IPS-11a (cell line): ENCODE results near the gene FBXO2.
"Not testable (repeated sequence)": the region's sequence is repeated elsewhere in the genome, so short reads cannot be mapped to it uniquely, and the experiment has no call there.

ENCODE experiments used
- H3K4me3 ChIP-seq: one replicate; pipeline ENCODE4 v1.5.1; 2013; ENCODE audit warnings: low read depth, low read length, control low read depth

Gene FBXO2

GRCh38 chr1:11629184-11630016 lies 24.8 kb downstream of the FBXO2 start:
- H3K4me3 ChIP-seq, result no peak overlapping the region

- H3K4me3 ChIP-seq, result no peak overlapping the region
Measured at GRCh38 chr1:11628767-11629166, 25.5 kb downstream of the FBXO2 start.

GRCh38 chr1:11626551-11626950 lies 27.7 kb downstream of the FBXO2 start:
- no peak overlapping the region for H3K4me3 ChIP-seq

- H3K4me3 ChIP-seq, result no peak overlapping the region
Measured at GRCh38 chr1:11623702-11624101, 30.5 kb downstream of the FBXO2 start.

- no peak overlapping the region for H3K4me3 ChIP-seq
Measured at GRCh38 chr1:11622398-11622797, 31.8 kb downstream of the FBXO2 start.

GRCh38 chr1:11620924-11621323 lies 33.3 kb downstream of the FBXO2 start:
- H3K4me3 ChIP-seq, result no peak overlapping the region

GRCh38 chr1:11620405-11620804 lies 33.8 kb downstream of the FBXO2 start:
- H3K4me3 ChIP-seq, result no peak overlapping the region

GRCh38 chr1:11617741-11618140 lies 36.5 kb downstream of the FBXO2 start:
- H3K4me3 ChIP-seq, result no peak overlapping the region

GRCh38 chr1:11617314-11617713 lies 36.9 kb downstream of the FBXO2 start:
- no peak overlapping the region for H3K4me3 ChIP-seq

- H3K4me3 ChIP-seq, result no peak overlapping the region
Measured at GRCh38 chr1:11616766-11617165, 37.5 kb downstream of the FBXO2 start.

GRCh38 chr1:11615090-11615489 lies 39.1 kb downstream of the FBXO2 start:
- no peak overlapping the region for H3K4me3 ChIP-seq

- no peak overlapping the region for H3K4me3 ChIP-seq
Measured at GRCh38 chr1:11613347-11613746, 40.9 kb downstream of the FBXO2 start.

- no peak overlapping the region for H3K4me3 ChIP-seq
Measured at GRCh38 chr1:11611638-11612327, 42.4 kb downstream of the FBXO2 start.

GRCh38 chr1:11610629-11611180 lies 43.5 kb downstream of the FBXO2 start:
- H3K4me3 ChIP-seq, result no peak overlapping the region

- not testable (repeated sequence) for H3K4me3 ChIP-seq
Measured at GRCh38 chr1:11609378-11609777, 44.9 kb downstream of the FBXO2 start.

- H3K4me3 ChIP-seq, result not testable (repeated sequence)
Measured at GRCh38 chr1:11608596-11609130, 45.6 kb downstream of the FBXO2 start.

- no peak overlapping the region for H3K4me3 ChIP-seq
Measured at GRCh38 chr1:11606775-11607174, 47.5 kb downstream of the FBXO2 start.

GRCh38 chr1:11602981-11603380 lies 51.2 kb downstream of the FBXO2 start:
- H3K4me3 ChIP-seq, result no peak overlapping the region

GRCh38 chr1:11602424-11602823 lies 51.8 kb downstream of the FBXO2 start:
- no peak overlapping the region for H3K4me3 ChIP-seq

- H3K4me3 ChIP-seq, result no peak overlapping the region
Measured at GRCh38 chr1:11600836-11601235, 53.4 kb downstream of the FBXO2 start.

- no peak overlapping the region for H3K4me3 ChIP-seq
Measured at GRCh38 chr1:11599891-11600576, 54.2 kb downstream of the FBXO2 start.
